ENCODE data around the gene TMEM184B.

- no peak for TF ChIP-seq GABPA (IDR thresholded peaks at IDR 0.05; ENCODE audit: low read depth)
- no peak for TF ChIP-seq POLR2A (IDR thresholded peaks at IDR 0.05; ENCODE audit: low read depth, low read length)
- TF ChIP-seq BRCA1 (IDR thresholded peaks at IDR 0.05; ENCODE audit: low read depth, low read length), result no peak
- no peak for TF ChIP-seq TCF7 (IDR thresholded peaks at IDR 0.05; ENCODE audit: borderline replicate concordance)
- TF ChIP-seq KDM1A (IDR thresholded peaks at IDR 0.05; ENCODE audit: borderline replicate concordance), result no peak
- TF ChIP-seq CTCF (IDR thresholded peaks at IDR 0.05 in 2 of 3, conservative IDR thresholded peaks at IDR 0.05 in 1 of 3; ENCODE audit: control insufficient read depth in 2 of 3, extremely low read depth in 1 of 3, insufficient read depth in 1 of 3, low read depth in 3 of 3, low read length in 3 of 3), result no peak
- no peak for TF ChIP-seq MYC (IDR thresholded peaks at IDR 0.05; ENCODE audit: insufficient read depth, insufficient read length, insufficient replicate concordance, low read length, severe bottlenecking)
Measured at GRCh38 chr22:38205261-38206128, 67.3 kb downstream of the TMEM184B start.

Data from GM12878 (cell line).